C4-2B (cell line): ENCODE measurements around the gene PFKFB4.

Source experiments
- H3K27ac ChIP-seq: fragments of 450-650 bp; 2 replicates; pipeline ENCODE4 v1.5.1; 2017
- ZFX ChIP-seq: fragments of 450-650 bp; IDR thresholded peaks from 2 replicates; pipeline ENCODE4 v1.6.1; 2017
- TF ChIP-seq, protein P1 (sequence below): fragments of 450-650 bp; conservative IDR thresholded peaks from 2 replicates; pipeline ENCODE4 v1.5.1; 2017; ENCODE audit warnings: mild to moderate bottlenecking

PFKFB4 gene

DNA sequence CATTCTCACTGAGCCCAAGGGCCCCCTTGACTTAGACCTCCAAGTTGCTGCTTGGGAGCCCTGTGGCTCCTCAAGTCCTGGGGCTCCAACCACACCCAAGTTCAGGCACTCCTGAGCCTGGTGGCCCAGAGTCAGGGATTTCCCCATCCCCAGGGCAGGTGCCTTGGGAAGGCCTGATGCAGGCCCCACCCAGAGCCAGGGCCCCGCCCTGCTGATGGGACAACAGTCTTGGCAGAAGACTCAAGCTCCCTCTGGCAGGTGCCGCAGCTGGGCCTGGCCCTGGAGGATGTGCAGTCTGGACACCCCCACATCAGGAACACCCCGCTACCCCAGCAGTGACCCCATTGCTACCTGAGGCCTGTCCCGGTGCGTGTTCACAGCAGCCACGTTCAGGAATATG lies 35.0 kb downstream of the PFKFB4 start:
- no peak for TF ChIP-seq ZFX
- TF ChIP-seq, protein P1, sequence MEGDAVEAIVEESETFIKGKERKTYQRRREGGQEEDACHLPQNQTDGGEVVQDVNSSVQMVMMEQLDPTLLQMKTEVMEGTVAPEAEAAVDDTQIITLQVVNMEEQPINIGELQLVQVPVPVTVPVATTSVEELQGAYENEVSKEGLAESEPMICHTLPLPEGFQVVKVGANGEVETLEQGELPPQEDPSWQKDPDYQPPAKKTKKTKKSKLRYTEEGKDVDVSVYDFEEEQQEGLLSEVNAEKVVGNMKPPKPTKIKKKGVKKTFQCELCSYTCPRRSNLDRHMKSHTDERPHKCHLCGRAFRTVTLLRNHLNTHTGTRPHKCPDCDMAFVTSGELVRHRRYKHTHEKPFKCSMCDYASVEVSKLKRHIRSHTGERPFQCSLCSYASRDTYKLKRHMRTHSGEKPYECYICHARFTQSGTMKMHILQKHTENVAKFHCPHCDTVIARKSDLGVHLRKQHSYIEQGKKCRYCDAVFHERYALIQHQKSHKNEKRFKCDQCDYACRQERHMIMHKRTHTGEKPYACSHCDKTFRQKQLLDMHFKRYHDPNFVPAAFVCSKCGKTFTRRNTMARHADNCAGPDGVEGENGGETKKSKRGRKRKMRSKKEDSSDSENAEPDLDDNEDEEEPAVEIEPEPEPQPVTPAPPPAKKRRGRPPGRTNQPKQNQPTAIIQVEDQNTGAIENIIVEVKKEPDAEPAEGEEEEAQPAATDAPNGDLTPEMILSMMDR = no peak
- no peak overlapping the region for H3K27ac ChIP-seq

DNA sequence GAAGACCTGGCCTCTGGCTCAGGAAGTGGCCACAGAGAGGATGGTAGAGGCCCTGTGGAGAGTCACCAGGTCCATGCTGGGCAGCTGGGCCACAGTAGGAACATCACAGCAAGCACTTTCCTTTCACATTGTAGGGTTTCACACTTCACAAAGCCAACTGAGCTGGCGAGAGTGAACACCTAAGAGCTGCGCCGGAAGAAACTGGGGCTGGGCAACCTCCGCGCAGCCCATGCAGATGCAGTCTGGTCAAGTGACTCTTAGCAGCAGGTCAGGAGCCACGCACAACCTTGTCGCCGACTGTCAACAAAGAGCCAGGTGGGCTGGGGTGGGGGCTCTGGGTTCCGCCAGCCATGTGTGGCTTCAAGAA lies 37.3 kb downstream of the PFKFB4 start:
- H3K27ac ChIP-seq = no peak overlapping the region
- no peak for TF ChIP-seq ZFX
- TF ChIP-seq, protein P1 = no peak

DNA sequence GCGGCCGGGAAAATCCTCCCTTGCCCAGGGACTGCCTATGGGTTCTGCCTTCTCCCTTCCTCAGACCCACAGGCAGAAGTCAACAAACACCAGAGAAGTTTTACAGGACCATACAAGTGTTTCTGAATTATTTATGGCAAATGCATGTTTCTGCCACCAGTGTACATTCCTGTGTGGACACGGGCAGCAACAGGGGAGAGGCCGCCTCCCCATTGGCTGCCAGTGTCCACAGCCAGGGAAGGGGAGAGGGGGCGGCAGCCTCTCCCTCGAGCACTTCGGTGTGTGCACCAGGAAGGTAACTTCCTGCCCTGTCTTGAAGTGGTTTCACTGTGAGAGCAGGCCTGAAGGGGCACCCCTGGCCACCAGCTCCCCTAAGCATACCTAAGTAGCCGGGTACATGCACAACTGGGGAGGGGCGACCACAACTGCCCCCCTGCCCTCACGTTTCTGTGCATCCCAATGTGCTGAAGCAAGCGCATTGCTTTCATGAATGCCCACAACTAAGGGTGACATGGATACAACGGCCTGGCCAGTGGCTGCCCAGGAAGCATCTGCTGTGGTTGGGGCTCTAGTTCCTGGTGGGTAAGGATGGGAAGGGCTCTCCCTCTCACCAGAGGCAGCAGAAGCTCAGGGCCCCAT lies 37.8 kb downstream of the PFKFB4 start:
- TF ChIP-seq ZFX = no peak
- TF ChIP-seq, protein P1 = no peak
- no peak overlapping the region for H3K27ac ChIP-seq

DNA sequence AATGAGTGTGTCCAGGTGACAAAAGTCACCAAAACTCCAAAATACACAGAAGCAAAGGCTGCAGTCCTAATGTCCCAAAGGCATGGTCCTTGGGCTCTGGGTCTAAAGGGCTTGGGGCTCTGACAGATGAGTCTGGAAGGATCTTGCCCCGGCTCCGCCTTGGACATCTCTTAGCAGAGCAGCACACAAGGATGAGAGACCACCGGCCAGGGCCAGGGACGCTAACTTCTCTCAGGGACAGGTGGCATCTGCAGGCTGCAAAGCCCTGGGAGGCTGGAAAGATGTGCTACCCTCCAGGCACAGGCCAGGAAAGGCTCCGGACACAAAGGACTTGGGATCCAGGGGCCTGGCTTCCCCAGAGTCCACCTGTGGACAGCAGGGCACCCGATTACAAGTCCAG lies 38.5 kb downstream of the PFKFB4 start:
- no peak for TF ChIP-seq ZFX
- TF ChIP-seq, protein P1 = no peak
- no peak overlapping the region for H3K27ac ChIP-seq

DNA sequence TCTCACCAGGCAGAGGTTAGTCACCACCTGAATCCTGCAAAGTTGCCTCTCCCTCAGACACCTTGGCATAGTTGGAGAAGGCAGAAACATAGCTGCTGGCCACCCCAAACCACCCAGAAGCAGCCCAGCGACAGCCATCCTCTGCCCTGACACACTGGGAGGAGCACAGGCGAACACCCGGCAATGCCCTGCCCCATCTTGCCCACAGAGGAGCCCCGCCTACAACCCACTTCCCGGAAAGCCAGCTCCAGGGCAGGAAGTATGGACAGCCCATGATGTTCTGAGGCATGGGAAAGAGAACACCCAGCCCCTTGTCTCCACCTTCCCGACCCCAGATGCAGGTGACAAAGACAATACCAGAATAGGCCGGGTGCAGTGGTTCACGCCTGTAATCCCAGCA lies 40.0 kb downstream of the PFKFB4 start:
- H3K27ac ChIP-seq = no peak overlapping the region
- TF ChIP-seq, protein P1 = no peak
- TF ChIP-seq ZFX = no peak

DNA sequence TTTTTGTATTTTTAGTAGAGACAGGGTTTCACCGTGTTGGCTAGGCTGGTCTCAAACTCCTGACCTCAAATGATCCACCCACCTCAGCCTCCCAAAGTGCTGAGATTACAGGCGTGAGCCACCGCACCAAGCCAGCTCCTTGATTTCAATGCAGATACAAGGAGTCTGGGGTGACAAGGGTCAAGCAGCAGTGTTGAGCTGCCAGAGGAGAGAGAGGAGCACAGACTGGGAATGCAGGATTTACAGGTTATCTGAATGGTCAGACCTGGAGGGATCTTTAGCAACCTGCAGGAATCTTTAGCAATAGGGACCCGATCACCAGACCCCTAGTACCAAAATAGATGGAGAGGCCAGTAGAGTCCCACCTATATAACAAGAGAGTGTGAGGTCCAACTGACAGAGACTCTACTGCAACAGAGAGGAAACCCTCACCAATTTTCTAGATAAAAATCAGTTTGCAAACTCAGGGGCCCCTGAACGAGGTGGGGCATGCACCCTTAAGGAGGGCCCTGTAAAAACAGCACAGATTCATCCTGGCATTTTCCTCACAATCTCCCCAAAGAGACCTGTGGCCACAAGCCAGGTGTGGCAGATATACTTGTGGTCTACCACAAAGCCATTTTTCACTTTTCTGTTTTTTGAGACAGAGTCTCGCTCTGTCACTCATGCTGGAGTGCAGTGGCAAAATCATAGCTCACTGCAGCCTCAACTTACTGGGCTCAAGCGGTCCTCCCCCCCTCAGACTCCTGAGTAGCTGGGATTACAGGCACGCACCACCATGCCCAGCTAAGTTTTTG lies 42.0 kb downstream of the PFKFB4 start:
- TF ChIP-seq, protein P1 = no peak
- no peak for TF ChIP-seq ZFX
- no peak overlapping the region for H3K27ac ChIP-seq

DNA sequence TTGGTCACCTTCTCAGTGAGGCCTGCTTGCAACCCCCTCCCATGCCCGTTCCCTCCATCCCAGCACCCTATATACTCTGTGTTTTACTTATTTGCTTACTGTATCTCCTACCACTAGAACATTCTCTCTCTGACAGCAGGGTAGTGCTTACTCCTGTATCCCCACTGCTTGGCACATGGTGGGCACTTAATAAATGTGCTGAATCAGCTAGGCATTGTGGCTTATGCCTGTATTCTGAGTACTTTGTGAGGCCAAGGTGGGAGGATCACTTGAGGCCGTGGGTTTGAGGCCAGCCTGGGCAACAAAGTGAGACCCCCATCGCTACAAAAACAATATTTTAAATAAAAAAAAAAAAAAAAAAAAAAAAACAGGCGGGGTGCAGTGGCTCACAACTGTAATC lies 45.1 kb downstream of the PFKFB4 start:
- TF ChIP-seq ZFX = no peak
- TF ChIP-seq, protein P1 = no peak
- H3K27ac ChIP-seq = no peak overlapping the region
